H1 (cell line): ENCODE data around the gene FPGS. TPM values are rescaled to one million over a fixed set of nuclear protein-coding genes. Genes with fewer than 3 reads are reported as not detected.

Source experiments
- CTCF ChIA-PET: fragments of 300-600 bp; sonication (Branson Sonifier 250); formaldehyde crosslinking; loops from one replicate; lab custom pipeline; 2021; ENCODE audit not compliant: partially characterized antibody; lab: Charles Lee
- POLR2A ChIA-PET: fragments of 300-600 bp; sonication (Branson Sonifier 250); formaldehyde crosslinking; loops from one replicate; lab custom pipeline; 2021; ENCODE audit warnings: inconsistent platforms; ENCODE audit not compliant: partially characterized antibody; lab: Charles Lee
- DNase-seq, 2 experiments: peaks; one replicate each; pipeline versions ENCODE4 v3.0.0 to v3.0.0-alpha.2; 2010 to 2022; ENCODE audit warnings: low spot score in 2 of 2, low read depth in 1 of 2, mixed read lengths in 1 of 2
- FAIRE-seq: peaks from 2 replicates; lab custom pipeline; 2011; peaks lifted over from hg19 to GRCh38; lab: Jason Lieb, UNC
- H2AFZ ChIP-seq: 2 replicates; pipeline ENCODE4 v1.8.1; 2012; ENCODE audit warnings: low read length, inconsistent platforms
- H2AK5ac ChIP-seq: 2 replicates; pipeline ENCODE4 v1.6.1; 2013; ENCODE audit warnings: low read depth, low read length
- H2BK120ac ChIP-seq: replicated peaks from 2 replicates; pipeline ENCODE3; 2013; ENCODE audit warnings: low read depth, low read length, inconsistent platforms
- H2BK12ac ChIP-seq: 2 replicates; pipeline ENCODE4 v1.6.1; 2013; ENCODE audit warnings: low read depth, low read length
- H2BK15ac ChIP-seq: 2 replicates; pipeline ENCODE4 v1.6.1; 2013; ENCODE audit warnings: low read length
- H2BK20ac ChIP-seq: 2 replicates; pipeline ENCODE4 v1.6.1; 2013; ENCODE audit warnings: low read length
- H2BK5ac ChIP-seq: 2 replicates; pipeline ENCODE4 v1.6.1; 2013; ENCODE audit warnings: low read depth, low read length
- H3K14ac ChIP-seq: 2 replicates; pipeline ENCODE4 v1.6.1; 2013; ENCODE audit warnings: inconsistent platforms; ENCODE audit not compliant: insufficient read length
- H3K18ac ChIP-seq: 2 replicates; pipeline ENCODE4 v1.6.1; 2013; ENCODE audit warnings: low read length; ENCODE audit errors: extremely low read depth
- H3K23ac ChIP-seq: 2 replicates; pipeline ENCODE4 v1.6.1; 2013; ENCODE audit warnings: inconsistent platforms; ENCODE audit not compliant: insufficient read length
- H3K23me2 ChIP-seq: 2 replicates; pipeline ENCODE4 v1.6.1; 2013; ENCODE audit warnings: low read depth, low read length
- H3K27ac ChIP-seq: 2 replicates; pipeline ENCODE4 v1.6.1; 2011; ENCODE audit warnings: low read depth, low read length, inconsistent platforms
- H3K27me3 ChIP-seq, 4 experiments: replicated peaks in 1 of 4; 1 replicate in 1 of 4; 2 replicates in 3 of 4; pipeline versions ENCODE4 v1.6.1 to v1.8.1; 2011 to 2013; ENCODE audit warnings: low read length in 3 of 4, mild to moderate bottlenecking in 3 of 4, inconsistent platforms in 2 of 4, mixed read lengths in 2 of 4, moderate library complexity in 1 of 4; ENCODE audit not compliant: control insufficient read depth in 3 of 4, insufficient read depth in 3 of 4; ENCODE audit errors: extremely low read depth in 1 of 4
- H3K36me3 ChIP-seq, 4 experiments: 2 replicates each; pipeline versions ENCODE4 v1.6.1 to v1.8.1; 2011 to 2013; ENCODE audit warnings: mild to moderate bottlenecking in 4 of 4, low read length in 3 of 4, moderate library complexity in 2 of 4, control low read depth in 1 of 4, inconsistent platforms in 1 of 4; ENCODE audit not compliant: insufficient read depth in 4 of 4, control insufficient read depth in 2 of 4
- H3K4ac ChIP-seq: replicated peaks from 2 replicates; pipeline ENCODE3; 2013; ENCODE audit warnings: low read length, low read depth, mixed read lengths, inconsistent platforms; ENCODE audit not compliant: insufficient read length
- H3K4me1 ChIP-seq, 4 experiments: replicated peaks in 1 of 4; 1 replicate in 1 of 4; 2 replicates in 3 of 4; pipeline versions ENCODE4 v1.6.1 to v1.8.1; 2011 to 2013; ENCODE audit warnings: low read length in 3 of 4, inconsistent platforms in 2 of 4, mixed read lengths in 1 of 4; ENCODE audit not compliant: insufficient read depth in 4 of 4, control insufficient read depth in 3 of 4
- H3K4me2 ChIP-seq, 2 experiments: 2 replicates each; pipeline versions ENCODE4 v1.6.1 to v1.8.1; 2011 to 2013; ENCODE audit warnings: low read depth in 2 of 2, low read length in 2 of 2, control low read depth in 1 of 2, inconsistent platforms in 1 of 2, mild to moderate bottlenecking in 1 of 2; ENCODE audit not compliant: insufficient read depth in 1 of 2
- H3K4me3 ChIP-seq, 4 experiments: fragments of 200-600, 300-600 bp in 1 of 4; sonication (generic), shearing (Covaris generic), sonication (Bioruptor Twin) in 1 of 4; 2 replicates each; pipeline versions ENCODE4 v1.5.1 to v1.8.1; 2011 to 2016; ENCODE audit warnings: low read length in 4 of 4, low read depth in 3 of 4, control low read depth in 2 of 4, inconsistent platforms in 2 of 4, mild to moderate bottlenecking in 2 of 4, mixed read lengths in 1 of 4, moderate library complexity in 1 of 4; ENCODE audit not compliant: insufficient read depth in 2 of 4; ENCODE audit errors: extremely low read depth in 1 of 4
- H3K56ac ChIP-seq: replicated peaks from 2 replicates; pipeline ENCODE3; 2013; ENCODE audit warnings: low read depth, mild to moderate bottlenecking, mixed read lengths, low read length, inconsistent platforms; ENCODE audit not compliant: insufficient read length
- H3K79me1 ChIP-seq: 2 replicates; pipeline ENCODE4 v1.6.1; 2013; ENCODE audit warnings: low read depth, low read length, control low read depth
- H3K79me2 ChIP-seq, 2 experiments: 2 replicates each; pipeline versions ENCODE4 v1.6.1 to v1.8.1; 2012 to 2013; ENCODE audit warnings: low read length in 2 of 2, mild to moderate bottlenecking in 2 of 2, inconsistent platforms in 1 of 2; ENCODE audit not compliant: insufficient read depth in 2 of 2, control insufficient read depth in 1 of 2
- H3K9ac ChIP-seq, 4 experiments: replicated peaks in 1 of 4; 1 replicate in 1 of 4; 2 replicates in 3 of 4; pipeline versions ENCODE4 v1.6.1 to v1.8.1; 2011 to 2013; ENCODE audit warnings: low read depth in 3 of 4, low read length in 3 of 4, control low read depth in 2 of 4, mild to moderate bottlenecking in 2 of 4, moderate library complexity in 2 of 4, inconsistent platforms in 1 of 4; ENCODE audit errors: extremely low read depth in 1 of 4
- H3K9me3 ChIP-seq, 2 experiments: 2 replicates each; pipeline versions ENCODE4 v1.6.1 to v1.8.1; 2012 to 2013; ENCODE audit warnings: mild to moderate bottlenecking in 2 of 2, moderate library complexity in 2 of 2, control low read depth in 1 of 2, inconsistent platforms in 1 of 2, low read depth in 1 of 2, low read length in 1 of 2, mixed read lengths in 1 of 2; ENCODE audit not compliant: insufficient read depth in 2 of 2
- H4K20me1 ChIP-seq, 2 experiments: replicated peaks in 1 of 2; 2 replicates each; pipeline versions ENCODE3 to v1.8.1; 2011 to 2013; ENCODE audit warnings: inconsistent platforms in 2 of 2, low read length in 2 of 2, mild to moderate bottlenecking in 1 of 2; ENCODE audit not compliant: insufficient read depth in 2 of 2, control insufficient read depth in 1 of 2
- H4K5ac ChIP-seq: 2 replicates; pipeline ENCODE4 v1.6.1; 2013; ENCODE audit warnings: low read length, low read depth, mixed read lengths, inconsistent platforms; ENCODE audit not compliant: insufficient read length
- H4K8ac ChIP-seq: 2 replicates; pipeline ENCODE4 v1.8.0; 2013; ENCODE audit warnings: mild to moderate bottlenecking, moderate library complexity, low read length, inconsistent platforms; ENCODE audit not compliant: insufficient read depth; ENCODE audit errors: extremely low read depth
- H4K91ac ChIP-seq: replicated peaks from 2 replicates; pipeline ENCODE3; 2013; ENCODE audit warnings: low read length, mixed read lengths, inconsistent platforms; ENCODE audit not compliant: insufficient read length
- BCL11A ChIP-seq, 2 experiments: IDR thresholded peaks; one replicate each; pipeline ENCODE4 v1.6.1; 2011; ENCODE audit warnings: low read depth in 2 of 2, low read length in 2 of 2, mild to moderate bottlenecking in 2 of 2
- CHD1 ChIP-seq: IDR thresholded peaks from 2 replicates; pipeline ENCODE4 v1.6.1; 2012; ENCODE audit warnings: low read depth, low read length, improper control_type of control experiment
- FOSL1 ChIP-seq: IDR thresholded peaks from 2 replicates; pipeline ENCODE4 v1.6.1; 2011; ENCODE audit warnings: mild to moderate bottlenecking, low read depth, low read length, moderate library complexity; ENCODE audit not compliant: insufficient read depth
- RXRA ChIP-seq: IDR thresholded peaks from 2 replicates; pipeline ENCODE4 v1.6.1; 2011; ENCODE audit warnings: low read depth, mild to moderate bottlenecking, low read length, moderate library complexity; ENCODE audit not compliant: insufficient read depth
- SIRT6 ChIP-seq: IDR thresholded peaks from one replicate; pipeline ENCODE4 v1.7.1; 2012; ENCODE audit warnings: low read length, inconsistent platforms
- TAF7 ChIP-seq: optimal IDR thresholded peaks from 2 replicates; pipeline ENCODE3; 2011; ENCODE audit warnings: low read depth, mild to moderate bottlenecking, inconsistent platforms, low read length, moderate library complexity, borderline replicate concordance
- TCF12 ChIP-seq: IDR thresholded peaks from 2 replicates; pipeline ENCODE4 v1.6.1; 2011; ENCODE audit warnings: low read depth, mild to moderate bottlenecking, low read length
- TEAD4 ChIP-seq: IDR thresholded peaks from 2 replicates; pipeline ENCODE4 v1.6.1; 2012; ENCODE audit warnings: low read depth, low read length, inconsistent platforms, mixed read lengths
- WGBS, 2 experiments: shearing (Covaris generic) in 1 of 2; methylation state at CpG; one replicate each; pipeline versions ENCODE4 v1.1.6 to v1.1.7; 2013 to 2015; ENCODE audit warnings: low lambda C conversion rate in 2 of 2, mixed read lengths in 2 of 2, inconsistent platforms in 1 of 2, low coverage in 1 of 2, missing lambda C conversion rate in 1 of 2; ENCODE audit not compliant: insufficient replicate concordance in 2 of 2, insufficient coverage in 1 of 2, insufficient read length in 1 of 2; ENCODE audit errors: extremely low coverage in 1 of 2, missing lambda C conversion rate in 1 of 2; 5-methylcytosine and 5-hydroxymethylcytosine counted together
- polyA plus RNA-seq, 7 experiments: library from polyadenylated mRNA; depleted of rRNA in 3 of 7; stranded (reverse) in 5 of 7; unstranded in 2 of 7; fragments of >200 nt in 5 of 7; fragments of 200-250 nt in 2 of 7; gene quantifications; 1 replicate in 5 of 7; 2 replicates in 1 of 7; 4 replicates in 1 of 7; pipeline versions ENCODE4 v1.2.1 to v1.2.3, GENCODE V29; 2011 to 2013; ENCODE audit warnings: missing spikeins in 2 of 7, mixed read lengths in 2 of 7
- total RNA-seq: library from RNA; stranded (reverse); fragmentation: NEBNext Ultra II Directional; extraction: Animal tissue kit (Norgen Biotek cat#: 25700); gene quantifications from 2 replicates; pipeline ENCODE4 v1.2.1, GENCODE V29; 2021

The FPGS gene
- total and polyA plus RNA-seq, 2 of the 8 experiments (the other 6 are each of a cell fraction or from before 2014, with no cell fraction given), result 62.4 to 83.0 TPM

DNA sequence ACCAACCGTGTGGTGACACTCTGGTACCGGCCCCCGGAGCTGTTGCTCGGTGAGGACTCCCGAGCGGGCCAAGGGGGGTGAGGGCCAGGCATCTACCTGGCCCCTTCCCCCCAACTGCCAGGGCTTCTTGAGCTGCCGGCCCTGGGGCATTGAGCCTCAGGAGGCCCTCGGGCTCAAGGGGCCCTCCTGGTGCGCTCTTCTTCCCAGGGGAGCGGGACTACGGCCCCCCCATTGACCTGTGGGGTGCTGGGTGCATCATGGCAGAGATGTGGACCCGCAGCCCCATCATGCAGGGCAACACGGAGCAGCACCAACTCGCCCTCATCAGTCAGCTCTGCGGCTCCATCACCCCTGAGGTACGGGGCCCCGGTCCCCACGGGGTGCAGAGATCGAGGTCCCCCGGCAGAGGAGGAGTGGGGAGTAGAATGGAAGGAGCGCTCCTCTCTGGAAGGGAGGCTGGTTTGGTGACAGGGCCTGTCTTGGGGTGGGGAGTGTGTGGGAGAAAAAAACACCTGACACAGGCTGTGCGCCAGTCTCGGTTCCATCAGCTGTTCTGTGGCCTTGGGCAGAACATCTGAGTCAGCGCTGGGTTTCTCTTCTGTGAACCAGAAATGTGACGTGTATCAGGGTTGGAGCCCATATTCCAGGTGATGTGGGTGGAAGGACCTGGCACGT, 14.2 kb upstream of the FPGS start:
- no peak overlapping the region for H2AK5ac ChIP-seq
- H3K23ac ChIP-seq, result no peak overlapping the region
- DNase-seq, result no peak
- ChIA-PET CTCF (interaction anchor here (0.6 to 16.2 kb wide), 10 partner anchors 10 to 81 kb away, joined by 3 to 227 read pairs (median 5); no protein-coding TSS in a partner anchor), POLR2A (interaction anchor here (0.9 to 10.2 kb wide), 7 partner anchors 13 to 82 kb away, joined by 4 to 140 read pairs (median 4); partner anchors contain the start of genes ENG and FPGS)
- no peak overlapping the region for H4K5ac ChIP-seq
- H2BK15ac ChIP-seq, result no peak overlapping the region
- no peak overlapping the region for H2BK12ac ChIP-seq
- peak overlapping the region; percentile 69 for H4K8ac ChIP-seq
- H3K4ac ChIP-seq, result no peak overlapping the region
- no peak overlapping the region for H2BK120ac ChIP-seq
- H3K23me2 ChIP-seq, result no peaks in the 10 kb centered on the region
- H2BK5ac ChIP-seq, result no peak overlapping the region
- H3K4me2 ChIP-seq, result no peak overlapping the region; a peak in 1 of 4 replicates
- no peaks in the 10 kb centered on the region for H3K27me3 ChIP-seq
- H2AFZ ChIP-seq, result no peak overlapping the region
- no peak overlapping the region for H3K9ac ChIP-seq
- peaks cover 0 to 4% (median under 1%) of the 10 kb centered on the region in 4 experiments; a peak in 2 of 7 replicates for H3K4me1 ChIP-seq
- H3K36me3 ChIP-seq, result peaks cover 29 to 53% (median 45%) of the 10 kb centered on the region in 4 experiments
- 94% methylated on average over 23 of the region's 26 CpGs; no CpG with 5 or more reads in 1 of the 2 experiments for WGBS, 2 experiments
- H3K14ac ChIP-seq, result no peak overlapping the region
- H4K20me1 ChIP-seq, result peaks cover 25 to 30% of the 10 kb centered on the region in 2 experiments
- TF ChIP-seq SIRT6 (no peak), BCL11A (IDR thresholded peaks at IDR 0.05; ENCODE audit: low read depth in 2 of 2, low read length in 2 of 2) (no peak), FOSL1 (no peak), CHD1 (no peak), TEAD4 (no peak), TCF12 (no peak), RXRA (no peak), TAF7 (no peak)
- no peak overlapping the region for H3K27ac ChIP-seq
- H2BK20ac ChIP-seq, result no peak overlapping the region
- H4K91ac ChIP-seq, result no peak overlapping the region
- no peak overlapping the region for H3K4me3 ChIP-seq
- H3K79me1 ChIP-seq, result peaks cover 10% of the 10 kb centered on the region
- no peak overlapping the region for H3K56ac ChIP-seq
- H3K18ac ChIP-seq, result no peak overlapping the region
- H3K9me3 ChIP-seq, result no peaks in the 10 kb centered on the region
- H3K79me2 ChIP-seq, result peaks cover 3 to 37% of the 10 kb centered on the region in 2 experiments; a peak in 2 of 4 replicates
- FAIRE-seq, result no peak
